NK-92 treated with Interleukin-12 subunit alpha and Interleukin-12 subunit beta, amount 100 ng/mL, for 24 hours (cell line): ENCODE measurements around the gene TUBGCP2.
"Not testable (repeated sequence)": the region's sequence is repeated elsewhere in the genome, so short reads cannot be mapped to it uniquely, and the experiment has no call there.

ENCODE experiments used
- DNase-seq: peaks from one replicate; lab custom pipeline; 2025; lab: John Stamatoyannopoulos, UW

Gene TUBGCP2

DNA sequence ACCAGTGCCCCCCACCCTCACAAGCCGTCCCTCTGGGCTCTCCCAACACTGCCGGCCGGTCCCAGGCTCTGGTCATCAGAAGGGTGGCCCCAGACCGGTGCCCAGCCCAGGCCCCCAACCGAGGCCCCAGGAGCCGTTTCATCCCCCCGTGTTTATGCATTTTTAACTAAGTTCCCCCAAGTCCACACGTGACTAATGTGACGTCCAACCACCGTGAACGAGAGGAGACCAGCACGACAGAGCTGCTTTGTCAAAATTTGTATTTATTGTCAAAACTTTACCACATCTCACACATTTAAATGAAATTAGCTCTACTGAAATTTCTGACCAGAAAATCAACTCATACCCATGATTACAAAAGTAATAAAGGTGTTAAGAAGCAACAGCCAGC is 62.4 kb downstream of the TUBGCP2 start:
- DNase-seq: no peak

GRCh38 chr10:133245439-133246235 is 63.0 kb downstream of the TUBGCP2 start:
- no peak for DNase-seq

DNA sequence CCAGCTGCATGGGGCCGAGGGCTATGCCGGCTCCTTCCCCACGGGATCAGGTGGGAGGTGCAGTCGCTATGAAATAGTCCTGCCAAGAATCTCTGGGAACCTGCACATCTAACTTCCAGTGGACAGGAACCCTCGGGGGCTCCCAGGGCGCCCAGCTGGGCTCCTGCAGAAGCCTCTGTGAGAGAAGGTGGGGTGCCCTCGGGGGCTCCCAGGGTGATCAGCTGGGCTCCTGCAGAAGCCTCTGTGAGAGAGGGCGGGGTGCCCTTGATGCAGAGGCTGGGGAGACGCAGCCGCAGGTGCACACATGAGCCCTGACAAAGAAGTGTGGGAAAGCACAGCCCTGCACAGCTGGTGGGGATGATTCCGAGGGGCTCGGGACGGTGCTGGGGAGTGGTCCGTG is 65.1 kb downstream of the TUBGCP2 start:
- no peak for DNase-seq

GRCh38 chr10:133242611-133243356 is 65.9 kb downstream of the TUBGCP2 start:
- DNase-seq: no peak

GRCh38 chr10:133241501-133242205 is 67.0 kb downstream of the TUBGCP2 start:
- no peak for DNase-seq

DNA sequence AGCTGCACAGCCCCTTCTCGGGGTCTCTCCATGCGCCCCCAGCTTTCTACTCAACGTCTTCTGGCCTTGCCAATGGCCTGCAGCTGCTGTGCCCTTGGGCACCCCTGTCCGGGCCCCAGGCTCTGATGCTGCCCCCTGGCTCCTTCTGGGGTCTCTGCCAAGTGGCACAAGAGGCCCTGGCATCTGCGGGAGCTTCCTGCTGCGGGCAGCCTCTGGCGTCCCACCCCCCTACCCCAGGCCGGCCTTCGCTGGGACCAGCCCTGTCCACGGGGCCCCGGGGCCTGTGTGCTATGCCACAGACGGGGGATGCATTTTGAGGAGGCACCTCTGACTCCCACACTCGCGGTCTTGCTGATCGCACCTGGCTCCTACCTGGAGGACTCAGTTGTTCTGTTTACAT is 68.7 kb downstream of the TUBGCP2 start:
- DNase-seq: no peak

DNA sequence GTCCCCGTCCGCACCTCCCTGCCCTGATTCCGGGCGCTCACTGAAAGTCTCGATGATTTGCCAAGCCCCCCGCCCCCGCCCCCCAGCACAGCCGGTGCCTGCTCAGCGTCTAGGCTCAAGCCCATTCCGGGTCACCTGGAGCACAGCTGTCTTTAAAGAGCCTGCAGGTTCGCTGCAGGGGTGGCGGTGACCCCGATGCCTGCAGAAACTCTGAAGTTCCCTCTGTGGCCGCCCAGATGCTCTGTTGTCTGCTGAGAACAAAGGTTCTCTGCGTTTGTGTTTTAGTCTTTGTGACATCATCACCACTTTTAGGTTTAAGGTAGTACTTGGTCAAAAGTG is 70.2 kb downstream of the TUBGCP2 start:
- no peak for DNase-seq

GRCh38 chr10:133237588-133238465 is 70.8 kb downstream of the TUBGCP2 start, which contains the start of gene VENTX:
Gene VENTX, plus strand, starts transcription at chr10:133237855. Its CDS starts 60 bp downstream, at chr10:133237915.
- no peak for DNase-seq

DNA sequence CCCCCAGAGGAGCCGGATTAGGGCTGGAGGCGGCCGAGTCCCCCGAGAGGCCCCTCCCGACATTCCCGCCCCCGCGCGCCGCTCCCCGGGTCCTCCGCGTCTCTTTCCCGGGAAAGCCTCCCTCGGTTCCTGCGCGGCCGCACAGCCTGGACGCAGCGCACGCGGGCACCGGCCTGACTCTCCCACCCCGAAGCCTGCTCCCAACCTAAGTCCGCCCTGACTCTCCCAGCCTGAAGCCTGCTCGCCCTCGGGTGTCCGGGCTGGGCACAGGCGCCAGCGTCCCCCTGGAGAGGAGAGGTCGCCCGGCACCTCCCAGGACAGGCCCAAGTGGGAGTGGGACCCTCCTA is 71.5 kb downstream of the TUBGCP2 start:
- DNase-seq: no peak

GRCh38 chr10:133236401-133237240 is 72.1 kb downstream of the TUBGCP2 start:
- DNase-seq: no peak

- no peak for DNase-seq
Observed at GRCh38 chr10:133235932-133236331, 72.7 kb downstream of the TUBGCP2 start.

- no peak for DNase-seq
Observed at GRCh38 chr10:133235265-133235855, 73.3 kb downstream of the TUBGCP2 start.

GRCh38 chr10:133234796-133235195 is 73.9 kb downstream of the TUBGCP2 start:
- not testable (repeated sequence) for DNase-seq

GRCh38 chr10:133231946-133232574 is 76.6 kb downstream of the TUBGCP2 start:
- DNase-seq: no peak

DNA sequence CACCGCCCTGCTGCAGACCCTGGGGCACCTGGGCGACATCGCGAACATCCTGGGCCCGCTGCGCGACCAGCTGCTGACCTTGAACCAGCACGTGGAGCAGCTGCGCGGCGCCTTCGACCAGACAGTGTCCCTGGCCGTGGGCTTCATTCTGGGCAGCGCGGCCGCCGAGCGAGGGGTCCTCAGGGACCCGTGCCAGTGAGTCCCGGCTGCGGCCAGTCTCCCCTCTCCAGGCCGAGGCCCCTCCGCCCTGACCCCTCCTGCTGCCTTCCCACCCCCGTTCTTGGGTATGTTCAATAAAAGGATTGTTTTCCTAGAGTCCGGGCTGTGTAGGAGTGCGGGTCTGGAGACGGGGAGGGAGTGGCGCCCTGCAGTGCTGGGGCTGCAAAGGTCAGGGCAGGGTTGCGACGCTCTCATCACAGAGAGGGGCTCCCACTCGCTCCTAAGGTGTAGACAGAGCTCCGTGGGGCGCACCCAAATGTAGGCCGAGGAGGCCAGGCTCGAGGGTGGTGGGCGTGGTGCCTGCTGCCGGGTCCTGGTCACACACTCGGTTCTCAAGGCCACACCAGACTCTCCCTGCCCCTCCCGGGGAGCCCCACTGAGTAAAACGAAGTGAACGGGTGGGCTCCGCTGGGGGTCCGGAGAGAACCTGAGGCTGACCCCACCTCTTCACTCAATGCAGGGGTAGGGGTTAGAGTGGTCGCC is 77.3 kb downstream of the TUBGCP2 start:
- no peak for DNase-seq

DNA sequence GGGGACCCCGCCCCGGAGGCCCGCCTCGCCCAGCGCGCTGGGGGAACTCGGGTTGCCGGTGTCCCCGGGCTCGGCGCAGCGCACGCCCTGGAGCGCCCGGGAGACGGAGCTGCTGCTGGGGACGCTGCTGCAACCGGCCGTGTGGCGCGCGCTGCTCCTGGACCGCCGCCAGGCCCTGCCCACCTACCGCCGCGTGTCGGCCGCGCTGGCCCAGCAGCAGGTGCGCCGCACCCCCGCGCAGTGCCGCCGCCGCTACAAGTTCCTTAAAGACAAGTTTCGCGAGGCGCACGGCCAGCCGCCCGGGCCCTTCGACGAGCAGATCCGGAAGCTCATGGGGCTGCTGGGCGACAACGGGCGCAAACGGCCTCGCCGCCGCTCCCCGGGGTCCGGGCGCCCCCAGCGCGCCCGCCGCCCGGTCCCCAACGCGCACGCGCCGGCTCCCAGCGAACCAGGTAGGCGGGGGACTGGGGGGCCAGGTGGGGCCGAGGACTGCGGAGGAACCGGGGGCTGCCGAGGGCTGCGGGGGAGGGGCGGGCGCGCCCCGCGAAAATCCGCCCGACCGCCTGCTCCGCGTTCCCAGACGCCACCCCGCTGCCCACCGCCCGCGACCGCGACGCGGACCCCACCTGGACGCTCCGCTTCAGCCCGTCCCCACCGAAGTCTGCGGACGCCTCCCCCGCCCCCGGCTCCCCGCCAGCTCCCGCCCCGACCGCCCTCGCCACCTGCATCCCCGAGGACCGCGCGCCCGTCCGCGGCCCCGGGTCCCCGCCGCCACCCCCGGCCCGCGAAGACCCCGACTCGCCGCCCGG is 78.1 kb downstream of the TUBGCP2 start:
- DNase-seq: no peak

DNA sequence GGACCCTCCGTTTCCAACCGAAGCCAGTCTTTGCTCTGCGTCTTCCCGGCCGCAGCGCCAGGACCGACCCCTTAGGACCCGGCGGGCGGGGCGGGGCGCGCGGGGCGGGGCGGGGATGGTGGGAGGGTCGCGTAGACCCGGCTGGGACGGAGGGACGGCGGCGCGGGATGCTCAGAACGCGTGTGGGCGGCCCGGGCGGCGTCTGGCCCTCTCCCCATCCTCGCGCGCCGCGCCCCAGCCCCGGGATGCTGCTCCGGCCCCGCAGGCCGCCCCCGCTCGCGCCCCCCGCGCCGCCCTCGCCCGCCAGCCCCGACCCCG is 78.7 kb downstream of the TUBGCP2 start, which contains the start of gene UTF1:
Gene UTF1 (plus strand): TSS at position 174 of the 318 bp plus-strand sequence. CDS start 72 bp downstream, at position 246.
- no peak for DNase-seq

DNA sequence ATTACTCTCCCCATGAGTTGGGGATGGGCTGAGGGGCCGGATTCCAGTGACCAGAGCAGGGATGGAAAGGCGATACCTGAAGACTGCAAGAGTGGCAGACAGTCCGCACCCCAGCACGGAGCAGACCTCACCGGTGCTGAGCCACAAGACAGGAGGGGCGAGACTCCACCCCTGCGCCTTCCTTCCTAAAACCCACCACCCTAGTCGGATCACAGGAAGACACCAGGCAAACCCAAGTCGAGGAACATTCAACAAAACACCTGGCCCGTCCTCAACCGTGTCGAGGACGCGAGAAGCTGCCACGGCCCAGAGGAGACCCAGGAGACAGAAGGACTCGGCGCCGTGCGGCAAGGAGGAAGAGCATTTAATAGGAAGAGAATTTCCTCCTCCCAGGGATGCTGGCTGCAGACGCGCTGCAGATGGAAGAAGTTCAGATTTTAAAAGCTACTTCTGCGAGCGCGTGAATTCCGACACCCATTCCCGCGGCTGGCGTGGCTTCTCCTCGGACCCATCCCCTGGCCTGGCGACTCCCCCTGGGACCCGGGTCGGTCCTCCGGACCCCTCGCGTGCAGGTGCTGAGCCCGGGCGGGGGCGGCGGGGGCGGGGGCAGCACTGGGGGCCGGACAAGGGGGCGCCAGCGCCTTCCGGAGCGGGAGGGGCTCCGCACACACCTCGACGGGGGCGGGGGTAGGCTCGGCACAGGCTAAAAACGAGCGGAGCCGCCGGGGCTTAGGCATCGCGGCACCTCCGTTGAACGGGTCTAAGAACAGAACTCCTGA is 79.2 kb downstream of the TUBGCP2 start:
- DNase-seq: no peak
